Upper lobe of left lung (tissue), 6 donors: ENCODE results near the gene MOB2. TPM values are rescaled to one million over a fixed set of nuclear protein-coding genes. Genes with fewer than 3 reads are reported as not detected.

Experiments
- ATAC-seq, 2 donors: fragments of 200-7000 bp; cut with Tn5 transposase; one replicate each; pipeline ENCODE4 v1.9.1; 2022; ENCODE audit warnings: mild to moderate bottlenecking in 2 of 2, moderate library complexity in 2 of 2; ENCODE audit not compliant: low FRiP score in 2 of 2
- DNase-seq, 2 donors: peaks; one replicate each; pipeline ENCODE4 v3.0.0-alpha.2; 2019 to 2020
- H3K27ac ChIP-seq, 4 donors: fragments of 200-600 bp; sonication (generic); one replicate each; pipeline ENCODE4 v1.5.1; 2016 to 2019
- H3K27me3 ChIP-seq, 4 donors: fragments of 200-600 bp; sonication (generic); one replicate each; pipeline ENCODE4 v1.5.1; 2017 to 2019
- H3K36me3 ChIP-seq, 4 donors: fragments of 200-600 bp; sonication (generic); one replicate each; pipeline ENCODE4 v1.5.1; 2016 to 2019
- H3K4me1 ChIP-seq, 4 donors: fragments of 200-600 bp; sonication (generic); one replicate each; pipeline ENCODE4 v1.5.1; 2018 to 2019
- H3K4me3 ChIP-seq, 4 donors: fragments of 200-600 bp; sonication (generic); one replicate each; pipeline ENCODE4 v1.5.1; 2017 to 2019; ENCODE audit warnings: mild to moderate bottlenecking in 2 of 4, moderate library complexity in 1 of 4
- H3K9me3 ChIP-seq, 4 donors: fragments of 200-600 bp; sonication (generic); one replicate each; pipeline ENCODE4 v1.5.1; 2018 to 2019
- EP300 ChIP-seq, 4 donors: sonication (generic); formaldehyde crosslinking; IDR thresholded peaks; one replicate each; pipeline ENCODE4 v1.5.1; 2017; ENCODE audit warnings: antibody characterized with exemption in 4 of 4, control low read depth in 2 of 4
- POLR2A ChIP-seq, 4 donors: fragments of 450-650 bp; IDR thresholded peaks; one replicate each; pipeline ENCODE4 v1.5.1; 2016 to 2017; ENCODE audit warnings: antibody characterized with exemption in 4 of 4, mild to moderate bottlenecking in 2 of 4
- POLR2AphosphoS5 ChIP-seq, 2 donors: sonication (generic); formaldehyde crosslinking; IDR thresholded peaks; one replicate each; pipeline ENCODE4 v1.5.1; 2017; ENCODE audit warnings: antibody characterized with exemption in 2 of 2
- WGBS, 2 donors: methylation state at CpG; one replicate each; pipeline ENCODE4 v1.1.5; 2017 to 2018; 5-methylcytosine and 5-hydroxymethylcytosine counted together
- total RNA-seq, 6 donors: library from RNA; depleted of rRNA in 4 of 6; stranded (reverse); fragments of >200 nt in 4 of 6; gene quantifications; one replicate each; pipeline versions ENCODE4 v1.1.0 to v1.2.1, GENCODE V29; 2016 to 2021
- TF ChIP-seq, protein P1 (sequence below), 6 experiments: fragments of 450-650 bp in 4 of 6; fragments of 200-600 bp in 2 of 6; sonication (generic) in 2 of 6; IDR thresholded peaks; one replicate each; pipeline ENCODE4 v1.5.1; 2016 to 2019; ENCODE audit warnings: antibody characterized with exemption in 6 of 6
- donor health status: DM: no; HTN: no; CAD: no; lungs with moderate emphysema.
- donor health status: DM: no; HTN: yes; CAD: no; lungs with severe emphysema.

Gene MOB2
- total RNA-seq, 6 donors from 2014 or later = 34.7 to 72.3 (median 49.5) TPM

GRCh38 chr11:1504581-1505290 lies 18.2 kb upstream of the MOB2 start:
- no peaks in the 10 kb centered on the region for H3K27me3 ChIP-seq
- WGBS, 2 donors = 90 to 93% methylated on average over 15 to 28 of the region's 28 CpGs
- peaks cover 53 to 82% (median 64%) of the 10 kb centered on the region in 4 donors for H3K4me1 ChIP-seq

GRCh38 chr11:1504138-1504537 lies 17.6 kb upstream of the MOB2 start:
- 45 to 60% methylated on average over 4 to 9 of the region's 9 CpGs for WGBS, 2 donors
- H3K4me1 ChIP-seq = peaks cover 47 to 76% (median 58%) of the 10 kb centered on the region in 4 donors
- H3K4me3 ChIP-seq = no peak overlapping the region
- H3K36me3 ChIP-seq = peaks cover 0 to 7% (median 1%) of the 10 kb centered on the region in 4 donors
- DNase-seq = peak in 1 of 2 donors; percentile 45
- peak overlapping the region in 1 of 4 donors; percentile 38 for H3K27ac ChIP-seq
- no peaks in the 10 kb centered on the region for H3K27me3 ChIP-seq
- no peak for ATAC-seq
- TF ChIP-seq, protein P1, sequence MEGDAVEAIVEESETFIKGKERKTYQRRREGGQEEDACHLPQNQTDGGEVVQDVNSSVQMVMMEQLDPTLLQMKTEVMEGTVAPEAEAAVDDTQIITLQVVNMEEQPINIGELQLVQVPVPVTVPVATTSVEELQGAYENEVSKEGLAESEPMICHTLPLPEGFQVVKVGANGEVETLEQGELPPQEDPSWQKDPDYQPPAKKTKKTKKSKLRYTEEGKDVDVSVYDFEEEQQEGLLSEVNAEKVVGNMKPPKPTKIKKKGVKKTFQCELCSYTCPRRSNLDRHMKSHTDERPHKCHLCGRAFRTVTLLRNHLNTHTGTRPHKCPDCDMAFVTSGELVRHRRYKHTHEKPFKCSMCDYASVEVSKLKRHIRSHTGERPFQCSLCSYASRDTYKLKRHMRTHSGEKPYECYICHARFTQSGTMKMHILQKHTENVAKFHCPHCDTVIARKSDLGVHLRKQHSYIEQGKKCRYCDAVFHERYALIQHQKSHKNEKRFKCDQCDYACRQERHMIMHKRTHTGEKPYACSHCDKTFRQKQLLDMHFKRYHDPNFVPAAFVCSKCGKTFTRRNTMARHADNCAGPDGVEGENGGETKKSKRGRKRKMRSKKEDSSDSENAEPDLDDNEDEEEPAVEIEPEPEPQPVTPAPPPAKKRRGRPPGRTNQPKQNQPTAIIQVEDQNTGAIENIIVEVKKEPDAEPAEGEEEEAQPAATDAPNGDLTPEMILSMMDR (IDR thresholded peaks at IDR 0.05) = no peak
- TF ChIP-seq EP300 (IDR thresholded peaks at IDR 0.05) (no peak), POLR2A (IDR thresholded peaks at IDR 0.05) (no peak), POLR2AphosphoS5 (IDR thresholded peaks at IDR 0.05) (no peak)
- H3K9me3 ChIP-seq = no peaks in the 10 kb centered on the region

More at GRCh38 chr11:1504581-1505290, 18.2 kb upstream of the MOB2 start:
- DNase-seq (peak in 1 of 2 donors; percentile 48), ATAC-seq (no peak)
- H3K27ac ChIP-seq = no peak overlapping the region
- H3K9me3 ChIP-seq = no peaks in the 10 kb centered on the region
- H3K4me3 ChIP-seq = no peak overlapping the region
- no peak for TF ChIP-seq POLR2A (IDR thresholded peaks at IDR 0.05)
- TF ChIP-seq POLR2AphosphoS5 (IDR thresholded peaks at IDR 0.05) = no peak
- TF ChIP-seq, protein P1 (IDR thresholded peaks at IDR 0.05) = no peak
- no peak for TF ChIP-seq EP300 (IDR thresholded peaks at IDR 0.05)
- peaks cover 0 to 7% (median under 1%) of the 10 kb centered on the region in 4 donors for H3K36me3 ChIP-seq

- Histone ChIP-seq H3K4me3 (no peak overlapping the region), H3K9me3 (no peaks in the 10 kb centered on the region), H3K27me3 (no peaks in the 10 kb centered on the region), H3K36me3 (peaks cover 0 to 7% (median 1%) of the 10 kb centered on the region in 4 donors), H3K4me1 (peaks cover 42 to 71% (median 54%) of the 10 kb centered on the region in 4 donors), H3K27ac (peak overlapping the region in 2 of 4 donors; percentile 30 to 38)
- peak; percentile 53 to 82 for DNase-seq
- TF ChIP-seq EP300 (IDR thresholded peaks at IDR 0.05) = no peak
- TF ChIP-seq POLR2A (IDR thresholded peaks at IDR 0.05) = no peak
- TF ChIP-seq, protein P1 (IDR thresholded peaks at IDR 0.05) = no peak
- TF ChIP-seq POLR2AphosphoS5 (IDR thresholded peaks at IDR 0.05) = no peak
- ATAC-seq = no peak
- 46 to 60% methylated on average over 11 to 14 of the region's 14 CpGs for WGBS, 2 donors
Observed at GRCh38 chr11:1503708-1504104, 17.1 kb upstream of the MOB2 start.

GRCh38 chr11:1502954-1503707 lies 16.6 kb upstream of the MOB2 start:
- no peak overlapping the region for H3K4me3 ChIP-seq
- TF ChIP-seq, protein P1 (IDR thresholded peaks at IDR 0.05) = no peak
- no peak for TF ChIP-seq POLR2A (IDR thresholded peaks at IDR 0.05)
- TF ChIP-seq POLR2AphosphoS5 (IDR thresholded peaks at IDR 0.05) = no peak
- TF ChIP-seq EP300 (IDR thresholded peaks at IDR 0.05) = no peak
- no peaks in the 10 kb centered on the region for H3K27me3 ChIP-seq
- peaks cover 0 to 7% (median 1%) of the 10 kb centered on the region in 4 donors for H3K36me3 ChIP-seq
- ATAC-seq = peak in 1 of 2 donors; percentile 2
- DNase-seq = peak in 1 of 2 donors; percentile 72
- no peaks in the 10 kb centered on the region for H3K9me3 ChIP-seq
- 58 to 76% methylated on average over 11 to 20 of the region's 20 CpGs for WGBS, 2 donors
- H3K27ac ChIP-seq = peak overlapping the region in 2 of 4 donors; percentile 30 to 38
- H3K4me1 ChIP-seq = peaks cover 41 to 66% (median 49%) of the 10 kb centered on the region in 4 donors
